HG02623 (cell line): ENCODE data around the gene GGACT.

Experiments used
- ATAC-seq: cut with Tn5 transposase; IDR thresholded peaks from one replicate; pipeline ENCODE4 v1.9.1; 2021; ENCODE audit warnings: moderate library complexity; ENCODE audit not compliant: unreplicated experiment

GGACT gene

DNA sequence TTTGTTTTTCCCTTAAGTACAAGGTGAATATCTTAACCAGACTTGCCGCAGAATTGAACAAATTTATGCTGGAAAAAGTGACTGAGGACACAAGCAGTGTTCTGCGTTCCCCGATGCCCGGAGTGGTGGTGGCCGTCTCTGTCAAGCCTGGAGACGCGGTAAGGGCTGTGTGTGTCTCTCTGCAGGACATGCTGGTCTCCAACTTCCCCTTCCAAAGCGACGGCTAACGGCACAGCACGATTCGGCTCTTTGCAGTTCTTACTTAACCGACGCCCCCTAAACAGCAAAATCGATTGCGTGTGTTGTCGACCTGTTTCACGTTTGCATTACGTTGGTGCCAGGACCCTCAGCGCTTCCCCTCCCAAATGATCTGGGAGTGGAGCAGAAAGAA, 73.2 kb downstream of the GGACT start:
- no peak for ATAC-seq

DNA sequence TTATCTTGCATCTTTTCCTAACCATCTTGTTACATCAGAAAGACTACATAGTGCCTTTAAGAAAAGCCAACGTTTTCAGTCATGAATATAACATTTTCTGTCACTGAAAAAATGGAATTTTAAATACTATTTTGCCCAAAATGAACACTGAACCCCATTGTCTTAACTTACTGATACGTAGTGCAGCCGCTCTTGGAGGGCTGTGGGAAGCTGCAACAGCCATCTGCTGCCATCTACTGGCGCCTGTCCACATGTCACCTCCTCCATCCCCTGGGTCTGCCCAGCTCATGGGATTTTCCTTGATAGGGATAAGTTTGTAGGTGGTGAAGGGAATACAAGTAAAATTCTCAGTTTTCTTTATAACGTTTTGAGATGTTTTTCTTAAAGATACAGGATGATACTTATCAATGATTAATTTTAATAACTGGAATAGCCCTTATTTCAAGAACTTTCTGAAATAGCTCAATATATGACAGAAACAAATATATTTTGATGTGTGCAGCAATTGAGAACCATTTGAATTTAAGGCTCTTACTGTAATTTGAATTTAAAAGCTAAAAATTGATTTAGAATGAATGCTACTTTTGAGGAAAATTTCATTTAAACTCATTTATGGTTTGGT, 73.7 kb downstream of the GGACT start:
- ATAC-seq = peak; percentile 95

- no peak for ATAC-seq
Measured at GRCh38 chr13:100513987-100514670, 74.5 kb downstream of the GGACT start.

DNA sequence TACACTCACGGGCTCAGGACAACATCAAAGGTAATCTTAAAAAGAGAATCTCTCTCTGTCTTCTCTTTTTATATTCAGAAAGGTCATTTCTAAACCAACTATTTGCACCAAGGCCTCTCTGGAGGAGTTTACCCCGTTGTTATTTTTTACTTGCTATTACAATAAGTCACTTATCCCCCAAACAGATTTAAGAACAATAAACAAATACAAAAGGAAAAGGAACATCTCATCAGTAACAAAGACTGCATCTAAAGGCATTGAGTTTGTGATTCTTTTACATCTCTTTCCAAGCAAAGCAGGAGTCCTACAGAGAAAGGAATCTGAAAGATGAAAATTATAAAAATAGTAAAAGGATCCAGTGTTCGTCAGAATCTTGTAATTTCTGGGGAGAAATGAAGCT, 75.4 kb downstream of the GGACT start:
- no peak for ATAC-seq

DNA sequence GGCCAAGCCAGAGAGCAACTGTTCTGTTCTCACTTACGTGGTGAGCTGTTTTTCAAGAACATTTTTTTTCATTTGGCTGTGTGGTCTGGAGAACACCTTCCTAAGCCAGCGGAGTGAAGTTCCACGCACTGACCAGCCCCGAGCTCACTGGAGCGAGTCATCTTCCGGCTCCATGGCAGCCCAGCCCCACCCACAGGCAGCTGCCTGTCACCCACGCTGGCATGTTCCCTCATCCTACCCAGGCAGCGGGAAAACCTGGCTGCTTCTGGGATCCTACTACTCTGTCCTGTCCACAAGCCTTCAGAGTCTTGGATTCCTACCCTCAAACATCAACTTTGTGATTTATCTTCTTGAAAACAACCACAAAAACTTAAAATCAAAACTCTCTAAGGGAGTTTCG, 76.2 kb downstream of the GGACT start:
- no peak for ATAC-seq

DNA sequence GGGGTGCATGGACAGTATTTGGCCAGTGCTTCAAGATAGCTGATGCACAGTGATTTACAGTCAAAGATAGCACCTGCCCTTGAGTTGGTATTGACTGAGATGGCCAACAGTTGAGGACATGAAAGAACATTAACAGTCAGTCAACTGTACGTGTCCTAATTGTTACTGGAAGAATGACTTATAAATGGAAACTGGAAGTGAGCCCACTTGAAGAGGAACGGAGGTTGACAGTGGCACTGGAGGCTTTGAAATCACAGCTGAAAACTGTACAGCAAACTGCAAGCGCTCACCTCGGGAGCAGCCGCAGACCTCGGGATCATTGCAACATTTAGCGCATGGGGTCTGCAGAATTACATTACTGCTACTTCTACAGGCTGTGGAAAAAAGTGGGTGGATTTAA, 77.1 kb downstream of the GGACT start:
- ATAC-seq = no peak

DNA sequence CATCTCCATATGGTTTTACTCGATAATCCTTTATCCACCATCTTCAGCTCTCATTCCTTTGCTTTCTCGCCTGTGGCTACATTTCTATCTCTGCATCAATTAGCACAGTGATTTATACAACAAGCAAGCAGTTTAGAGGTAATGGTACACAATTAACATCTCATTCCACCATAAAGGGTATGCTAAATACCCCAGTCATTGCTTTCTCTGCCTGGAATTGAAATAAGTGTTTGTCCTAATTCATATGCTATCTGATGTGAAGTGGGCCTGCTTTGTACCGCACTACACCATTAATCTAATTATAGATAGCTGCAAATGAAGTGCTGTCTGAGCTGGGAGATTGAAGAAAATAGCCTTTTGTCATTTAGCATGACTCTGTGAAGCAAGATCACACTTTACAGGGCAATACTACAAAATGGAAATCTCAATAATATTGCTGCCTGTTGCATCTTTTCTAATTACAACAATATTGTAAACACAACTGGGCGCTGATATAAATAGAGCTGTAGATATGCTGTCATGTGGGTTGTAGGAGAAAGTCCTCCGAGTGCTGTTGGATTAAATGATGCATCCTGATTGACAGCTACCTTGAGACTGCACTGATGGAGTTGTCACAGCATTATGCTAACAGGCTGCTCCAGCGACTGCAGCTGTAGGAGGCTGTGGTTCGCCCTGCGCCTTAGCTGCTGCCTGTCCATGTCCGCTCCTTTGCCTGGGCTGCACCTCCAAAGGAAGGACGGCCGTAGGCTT, 78.2 kb downstream of the GGACT start:
- no peak for ATAC-seq

DNA sequence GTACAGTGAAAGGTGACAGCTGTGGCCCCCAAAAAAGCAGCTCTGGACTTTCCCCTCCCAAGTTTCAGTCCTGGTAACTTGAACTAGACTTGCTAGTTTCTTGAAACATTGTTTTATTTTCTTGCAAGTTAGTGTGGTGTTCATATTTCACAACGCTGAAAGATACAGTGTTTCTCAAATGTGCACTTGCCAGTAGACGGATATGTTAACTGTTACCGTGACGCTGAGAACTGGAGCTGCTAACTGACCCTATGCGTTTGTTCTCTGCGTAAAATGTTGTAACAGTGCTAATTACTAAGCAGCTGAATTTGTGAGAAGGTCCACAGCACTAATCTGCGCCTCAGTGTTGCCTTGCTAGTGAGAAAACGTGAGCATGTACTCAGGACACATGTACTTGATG, 79.6 kb downstream of the GGACT start:
- no peak for ATAC-seq

DNA sequence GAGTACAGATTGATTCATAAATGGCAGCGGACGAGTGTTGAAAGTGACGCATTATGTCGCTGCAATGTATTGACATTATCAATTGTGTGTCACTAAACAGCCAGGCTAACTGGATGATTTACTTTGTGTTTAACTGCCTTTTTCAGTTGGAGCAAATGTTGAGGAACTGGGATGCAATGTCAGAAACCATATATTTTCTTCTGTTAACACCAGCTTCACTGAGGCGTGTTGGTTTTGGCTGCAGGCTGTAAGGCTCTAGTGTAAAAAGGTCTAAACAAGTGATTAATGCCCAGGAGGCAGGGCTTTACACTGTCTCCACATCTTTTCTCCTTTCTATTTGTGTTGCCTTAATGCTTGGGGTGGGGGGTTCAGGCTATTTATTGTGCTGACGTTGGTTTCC, 80.1 kb downstream of the GGACT start:
- no peak for ATAC-seq

- ATAC-seq = no peak
Measured at GRCh38 chr13:100506600-100507422, 81.8 kb downstream of the GGACT start.

GRCh38 chr13:100506154-100506553, 82.4 kb downstream of the GGACT start:
- ATAC-seq = peak; percentile 51

DNA sequence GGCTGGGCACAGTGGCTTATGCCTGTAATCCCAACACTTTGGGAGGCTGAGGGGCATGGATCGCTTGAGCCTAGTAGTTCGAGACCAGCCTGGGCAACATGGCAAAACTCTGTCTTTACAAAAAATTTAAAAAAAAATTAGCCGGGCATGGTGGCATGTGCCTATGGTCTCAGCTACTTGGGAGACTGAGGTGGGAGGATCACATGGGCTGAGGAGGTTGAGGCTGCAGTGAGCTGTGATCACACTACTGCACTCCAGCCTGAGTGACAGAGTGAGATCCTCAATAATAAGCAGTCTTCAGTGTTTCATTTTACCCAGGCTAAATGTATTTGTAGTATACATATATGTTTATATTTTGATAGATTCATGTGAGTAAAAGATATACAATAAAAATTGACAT, 85.0 kb downstream of the GGACT start:
- ATAC-seq = no peak

DNA sequence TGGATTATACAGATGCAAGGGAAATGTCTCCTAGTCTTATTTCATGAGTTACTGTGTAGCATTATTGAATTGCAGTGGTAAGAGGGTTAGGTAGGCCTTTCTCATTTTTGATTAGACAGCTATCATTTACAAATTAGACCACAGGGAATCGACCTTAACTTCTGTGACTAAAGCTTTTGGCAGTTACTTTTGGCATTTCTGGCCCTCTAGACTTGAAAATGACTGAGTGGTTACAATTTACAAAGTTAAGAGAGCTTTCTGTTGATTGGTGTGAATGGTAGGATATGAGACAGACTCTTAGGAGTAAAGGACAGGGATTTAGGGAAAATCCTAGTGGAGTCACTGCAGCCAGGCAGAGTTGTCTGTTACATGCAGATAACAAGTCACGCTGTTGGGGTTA, 86.1 kb downstream of the GGACT start:
- no peak for ATAC-seq

GRCh38 chr13:100497389-100497788, 91.2 kb downstream of the GGACT start:
- no peak for ATAC-seq

DNA sequence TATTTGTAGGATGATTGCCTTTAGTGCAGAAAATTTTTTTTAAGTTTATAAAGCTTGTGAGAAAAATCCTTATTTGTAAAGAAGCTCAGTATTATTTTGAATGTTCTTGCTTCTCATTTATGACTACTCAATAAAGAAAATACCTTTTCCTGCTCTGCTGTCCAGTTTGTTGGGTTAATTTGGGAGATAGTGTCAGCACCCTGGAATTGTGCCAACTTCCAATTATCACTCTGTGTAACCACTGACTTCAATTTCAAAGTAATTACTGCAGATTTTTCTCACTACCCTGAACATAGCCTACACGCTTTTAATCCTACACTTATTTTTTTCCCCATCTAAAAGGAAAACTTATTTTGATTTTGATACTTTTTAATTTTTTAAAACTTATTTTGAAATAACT, 93.1 kb downstream of the GGACT start:
- no peak for ATAC-seq

DNA sequence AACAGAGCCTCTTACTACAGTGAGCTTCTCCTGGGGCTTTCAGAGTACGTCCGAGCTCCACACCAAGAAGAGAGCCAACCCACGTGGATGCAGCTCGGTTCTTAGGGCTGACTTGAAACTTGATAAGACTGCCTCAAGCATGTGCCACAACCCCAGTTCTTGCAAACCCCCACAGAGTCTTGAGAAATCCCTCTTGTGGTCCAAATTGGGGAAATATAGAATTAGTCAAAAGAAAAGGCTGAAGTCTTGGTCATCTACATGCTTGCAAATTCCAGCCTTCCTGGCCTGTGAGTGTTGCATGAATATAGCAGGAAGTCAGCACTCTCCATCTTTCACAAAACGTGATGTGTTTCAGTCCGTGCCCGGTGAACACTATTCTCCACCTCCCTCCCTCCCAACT, 95.2 kb downstream of the GGACT start:
- ATAC-seq = no peak

GRCh38 chr13:100491164-100491842, 97.3 kb downstream of the GGACT start:
- ATAC-seq = no peak

DNA sequence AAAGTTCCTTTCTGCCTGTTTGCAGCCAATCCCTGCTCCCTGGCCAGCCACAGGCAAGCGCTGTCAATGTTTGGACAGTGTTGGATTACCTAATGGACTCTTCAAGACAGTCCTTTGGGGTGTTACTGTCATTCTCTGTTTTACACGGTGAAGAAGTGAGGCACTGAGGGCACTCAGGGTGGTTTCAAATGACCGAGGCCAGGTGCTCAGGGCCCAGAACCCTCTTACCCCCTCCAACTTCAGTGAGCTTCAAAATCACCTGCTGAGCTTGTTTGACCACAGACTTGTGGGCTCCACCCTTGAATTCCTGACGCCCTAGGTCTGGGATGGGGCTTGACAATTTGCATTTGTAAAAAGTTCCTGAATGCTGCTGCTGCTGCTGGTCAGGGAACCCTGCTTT, 97.9 kb downstream of the GGACT start:
- ATAC-seq = no peak

GRCh38 chr13:100485265-100485664, 103.3 kb downstream of the GGACT start:
- ATAC-seq = no peak

DNA sequence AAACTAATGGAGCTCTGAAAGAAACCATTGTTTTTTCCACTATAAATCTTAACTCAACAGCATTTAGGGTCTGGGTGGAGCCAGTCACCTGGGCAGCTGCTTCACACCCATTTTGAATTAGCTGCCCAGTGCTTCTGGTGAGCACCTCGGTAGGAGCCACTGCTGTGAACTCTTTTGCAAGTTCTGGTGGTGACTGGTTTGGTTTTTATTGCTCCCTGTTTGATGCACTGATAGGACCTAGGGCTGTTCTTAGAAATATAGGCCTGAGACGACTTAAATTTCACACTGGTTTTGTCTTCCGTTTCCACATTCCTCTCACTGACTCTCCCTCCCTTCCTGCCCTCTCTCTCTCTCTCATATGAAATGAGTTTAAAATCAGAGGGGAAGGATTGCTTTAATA, 103.9 kb downstream of the GGACT start:
- no peak for ATAC-seq

- ATAC-seq = no peak
Measured at GRCh38 chr13:100483841-100484381, 104.7 kb downstream of the GGACT start.
